HepG2 (cell line): Measurements from ENCODE around the gene MXRA7. TPM values are rescaled to one million over a fixed set of nuclear protein-coding genes. Genes with fewer than 3 reads are reported as not detected.

Experiments
- BHLHE40 ChIP-seq: IDR thresholded peaks from 2 replicates; pipeline ENCODE4 v1.6.1; 2011; ENCODE audit warnings: low read length, improper control_type of control experiment
- CC2D1A ChIP-seq: sonication (generic); formaldehyde crosslinking; IDR thresholded peaks from 2 replicates; pipeline ENCODE4 v1.8.1; 2023; ENCODE audit warnings: mild to moderate bottlenecking, missing genetic modification reagents
- CSRNP2 ChIP-seq: sonication (generic); formaldehyde crosslinking; conservative IDR thresholded peaks from 2 replicates; pipeline ENCODE4 v1.8.0; 2022; ENCODE audit warnings: low read depth, missing genetic modification reagents
- DNMT3B ChIP-seq: conservative IDR thresholded peaks from 2 replicates; pipeline ENCODE4 v1.6.1; 2016; ENCODE audit warnings: missing biosample characterization, control low read depth
- HNRNPK ChIP-seq: fragments of 200-400 bp; formaldehyde crosslinking; IDR thresholded peaks from 2 replicates; pipeline ENCODE4 v1.6.1; 2018; ENCODE audit warnings: low read length, low read depth, moderate library complexity, mild to moderate bottlenecking; ENCODE audit not compliant: poor library complexity, severe bottlenecking
- NFRKB ChIP-seq: fragments of 450-650 bp; IDR thresholded peaks from 2 replicates; pipeline ENCODE4 v1.6.1; 2017
- NR2F6 ChIP-seq, 2 experiments: IDR thresholded peaks; 2 replicates each; pipeline ENCODE4 v1.6.1; 2016; ENCODE audit warnings: antibody characterized with exemption in 1 of 2, mild to moderate bottlenecking in 1 of 2
- SALL1 ChIP-seq: sonication (generic); formaldehyde crosslinking; IDR thresholded peaks from 2 replicates; pipeline ENCODE4 v1.8.0; 2022; ENCODE audit warnings: mild to moderate bottlenecking, missing genetic modification reagents
- STAT5B ChIP-seq: sonication (generic); formaldehyde crosslinking; IDR thresholded peaks from 2 replicates; pipeline ENCODE4 v1.4.0; 2020; ENCODE audit warnings: missing genetic modification reagents
- ZNF414 ChIP-seq: sonication (generic); formaldehyde crosslinking; IDR thresholded peaks from 2 replicates; pipeline ENCODE4 v1.5.0; 2020; ENCODE audit warnings: missing genetic modification reagents
- ZNF546 ChIP-seq: sonication (generic); formaldehyde crosslinking; conservative IDR thresholded peaks from 2 replicates; pipeline ENCODE4 v1.8.1; 2023; ENCODE audit warnings: mild to moderate bottlenecking, missing genetic modification reagents
- ZNF597 ChIP-seq: sonication (generic); formaldehyde crosslinking; IDR thresholded peaks from 2 replicates; pipeline ENCODE4 v1.5.0; 2020; ENCODE audit warnings: missing genetic modification reagents
- ZZZ3 ChIP-seq: sonication (generic); formaldehyde crosslinking; IDR thresholded peaks from 2 replicates; pipeline ENCODE4 v1.4.0; 2020; ENCODE audit warnings: missing genetic modification reagents, mild to moderate bottlenecking, borderline replicate concordance
- polyA plus RNA-seq, 8 experiments: library from polyadenylated mRNA; depleted of rRNA in 3 of 8; stranded (reverse) in 7 of 8; unstranded in 1 of 8; fragments of >200 nt; fragmentation: Illumina TruSeq in 4 of 8; extraction: Trizol in 4 of 8; gene quantifications; 2 replicates each; pipeline versions ENCODE4 v1.2.1 to v1.2.3, GENCODE V29; 2011 to 2016; ENCODE audit warnings: low read depth in 4 of 8, missing spikeins in 1 of 8, mixed read lengths in 1 of 8; ENCODE audit not compliant: insufficient read depth in 1 of 8
- total RNA-seq, 5 experiments: library from RNA; depleted of rRNA; stranded (reverse); fragments of >200 nt; fragmentation: Illumina TruSeq; extraction: Trizol; gene quantifications; 2 replicates each; pipeline ENCODE4 v1.2.3, GENCODE V29; 2016; ENCODE audit warnings: low read depth in 1 of 5
- TF ChIP-seq, protein P1 (sequence below): IDR thresholded peaks from 2 replicates; pipeline ENCODE4 v1.6.1; 2016; ENCODE audit warnings: low read depth, borderline replicate concordance
- TF ChIP-seq, protein P2 (sequence below): sonication (generic); formaldehyde crosslinking; IDR thresholded peaks from 2 replicates; pipeline ENCODE4 v1.5.1; 2020; ENCODE audit warnings: mild to moderate bottlenecking, missing genetic modification reagents, borderline replicate concordance
- TF ChIP-seq, protein P3 (sequence below): fragments of 450-650 bp; IDR thresholded peaks from 2 replicates; pipeline ENCODE4 v1.6.1; 2017; ENCODE audit warnings: mild to moderate bottlenecking

Gene MXRA7
- total and polyA plus RNA-seq, 2 of the 13 experiments (the other 11 are each of a cell fraction or from before 2014, with no cell fraction given): 44.8 to 112 TPM

DNA sequence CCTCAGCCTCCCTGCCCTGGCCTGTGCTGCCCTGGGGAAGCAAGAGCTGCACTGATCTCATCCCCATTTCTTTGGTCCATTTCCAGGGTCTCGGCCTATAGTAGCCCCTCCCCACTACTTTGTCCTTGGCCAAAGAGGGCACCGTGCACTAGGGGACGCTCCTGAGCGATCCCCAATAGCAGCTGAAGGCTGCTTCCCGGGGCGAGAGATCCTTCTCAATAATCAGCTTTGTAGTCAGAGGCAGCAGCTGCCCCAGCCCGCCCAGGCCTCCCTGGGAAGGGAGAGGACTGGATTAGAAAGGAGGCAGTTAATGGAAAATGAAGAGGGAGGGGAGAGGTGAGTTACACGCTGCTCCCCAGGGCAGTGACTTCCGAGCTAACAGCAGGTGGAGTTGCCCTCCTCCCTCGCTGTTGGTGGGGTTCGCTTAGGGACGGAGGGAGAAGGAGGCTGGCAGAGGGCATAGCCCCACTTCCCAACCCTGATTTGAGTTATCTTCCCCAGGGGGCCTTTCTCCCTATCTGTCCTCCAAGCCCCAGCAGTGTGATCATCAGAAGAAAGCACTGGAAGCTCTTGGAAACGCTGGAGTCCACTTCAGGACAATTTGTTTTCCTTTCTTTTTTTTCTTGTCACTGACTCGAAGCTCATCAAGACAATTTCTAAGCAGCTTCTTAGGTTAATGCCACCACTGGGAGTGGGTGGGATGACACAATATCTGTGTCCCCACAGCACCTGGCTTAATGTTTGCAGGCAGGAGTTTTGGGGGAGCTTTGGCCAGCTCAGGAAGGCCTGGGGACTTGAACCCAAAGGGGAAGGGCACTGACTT, 2.6 kb downstream of the MXRA7 start (continued):
- TF ChIP-seq ZNF597 (CRISPR knock-in tag): no peak
- TF ChIP-seq CSRNP2: no peak
- TF ChIP-seq BHLHE40: no peak
- no peak for TF ChIP-seq NR2F6 (IDR thresholded peaks at IDR 0.05)
- TF ChIP-seq NR2F6 (CRISPR knock-in tag; IDR thresholded peaks at IDR 0.05): no peak
- TF ChIP-seq STAT5B (CRISPR knock-in tag): no peak
- TF ChIP-seq CC2D1A (CRISPR knock-in tag): no peak
- no peak for TF ChIP-seq DNMT3B (CRISPR knock-in tag)
- TF ChIP-seq, protein P1, sequence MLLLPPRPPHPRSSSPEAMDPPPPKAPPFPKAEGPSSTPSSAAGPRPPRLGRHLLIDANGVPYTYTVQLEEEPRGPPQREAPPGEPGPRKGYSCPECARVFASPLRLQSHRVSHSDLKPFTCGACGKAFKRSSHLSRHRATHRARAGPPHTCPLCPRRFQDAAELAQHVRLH (CRISPR knock-in tag): no peak
- TF ChIP-seq, protein P2, sequence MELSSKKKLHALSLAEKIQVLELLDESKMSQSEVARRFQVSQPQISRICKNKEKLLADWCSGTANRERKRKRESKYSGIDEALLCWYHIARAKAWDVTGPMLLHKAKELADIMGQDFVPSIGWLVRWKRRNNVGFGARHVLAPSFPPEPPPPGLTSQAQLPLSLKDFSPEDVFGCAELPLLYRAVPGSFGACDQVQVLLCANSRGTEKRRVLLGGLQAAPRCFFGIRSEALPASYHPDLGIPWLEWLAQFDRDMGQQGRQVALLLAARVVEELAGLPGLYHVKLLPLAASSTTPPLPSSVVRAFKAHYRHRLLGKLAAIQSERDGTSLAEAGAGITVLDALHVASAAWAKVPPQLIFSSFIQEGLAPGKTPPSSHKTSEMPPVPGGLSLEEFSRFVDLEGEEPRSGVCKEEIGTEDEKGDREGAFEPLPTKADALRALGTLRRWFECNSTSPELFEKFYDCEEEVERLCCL (CRISPR knock-in tag): no peak
- TF ChIP-seq ZNF414 (CRISPR knock-in tag): no peak
- TF ChIP-seq, protein P3, sequence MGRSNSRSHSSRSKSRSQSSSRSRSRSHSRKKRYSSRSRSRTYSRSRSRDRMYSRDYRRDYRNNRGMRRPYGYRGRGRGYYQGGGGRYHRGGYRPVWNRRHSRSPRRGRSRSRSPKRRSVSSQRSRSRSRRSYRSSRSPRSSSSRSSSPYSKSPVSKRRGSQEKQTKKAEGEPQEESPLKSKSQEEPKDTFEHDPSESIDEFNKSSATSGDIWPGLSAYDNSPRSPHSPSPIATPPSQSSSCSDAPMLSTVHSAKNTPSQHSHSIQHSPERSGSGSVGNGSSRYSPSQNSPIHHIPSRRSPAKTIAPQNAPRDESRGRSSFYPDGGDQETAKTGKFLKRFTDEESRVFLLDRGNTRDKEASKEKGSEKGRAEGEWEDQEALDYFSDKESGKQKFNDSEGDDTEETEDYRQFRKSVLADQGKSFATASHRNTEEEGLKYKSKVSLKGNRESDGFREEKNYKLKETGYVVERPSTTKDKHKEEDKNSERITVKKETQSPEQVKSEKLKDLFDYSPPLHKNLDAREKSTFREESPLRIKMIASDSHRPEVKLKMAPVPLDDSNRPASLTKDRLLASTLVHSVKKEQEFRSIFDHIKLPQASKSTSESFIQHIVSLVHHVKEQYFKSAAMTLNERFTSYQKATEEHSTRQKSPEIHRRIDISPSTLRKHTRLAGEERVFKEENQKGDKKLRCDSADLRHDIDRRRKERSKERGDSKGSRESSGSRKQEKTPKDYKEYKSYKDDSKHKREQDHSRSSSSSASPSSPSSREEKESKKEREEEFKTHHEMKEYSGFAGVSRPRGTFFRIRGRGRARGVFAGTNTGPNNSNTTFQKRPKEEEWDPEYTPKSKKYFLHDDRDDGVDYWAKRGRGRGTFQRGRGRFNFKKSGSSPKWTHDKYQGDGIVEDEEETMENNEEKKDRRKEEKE: no peak
- no peak for TF ChIP-seq HNRNPK
- peak; percentile 48 for TF ChIP-seq SALL1 (CRISPR knock-in tag)
- 0 out of 2 replicates have a peak, but pooled peaks have one; percentile 65 for TF ChIP-seq ZNF546
- no peak for TF ChIP-seq ZZZ3 (CRISPR knock-in tag)
- no peak for TF ChIP-seq NFRKB
